Skeletal muscle tissue (tissue), 4 donors: ENCODE results near the gene AKAP6. TPM values are rescaled to one million over a fixed set of nuclear protein-coding genes. Genes with fewer than 3 reads are reported as not detected.

Experiments
- H3K27ac ChIP-seq: one replicate; pipeline ENCODE4 v1.7.0; 2013; ENCODE audit warnings: mild to moderate bottlenecking, low read depth, low read length, inconsistent platforms
- H3K27me3 ChIP-seq, 3 donors: one replicate each; pipeline ENCODE4 v1.7.0; 2013; ENCODE audit warnings: low read length in 3 of 3; ENCODE audit not compliant: control insufficient read depth in 3 of 3, insufficient read depth in 3 of 3
- H3K36me3 ChIP-seq, 3 donors: one replicate each; pipeline ENCODE4 v1.7.0; 2013; ENCODE audit warnings: low read length in 3 of 3; ENCODE audit not compliant: control insufficient read depth in 3 of 3, insufficient read depth in 3 of 3
- H3K4me1 ChIP-seq, 3 donors: one replicate each; pipeline ENCODE4 v1.7.0; 2013; ENCODE audit warnings: low read length in 3 of 3, mild to moderate bottlenecking in 3 of 3; ENCODE audit not compliant: control insufficient read depth in 3 of 3, insufficient read depth in 3 of 3
- H3K4me3 ChIP-seq, 3 donors: one replicate each; pipeline ENCODE4 v1.7.0; 2013; ENCODE audit warnings: low read length in 3 of 3
- H3K9ac ChIP-seq, 3 donors: one replicate each; pipeline ENCODE4 v1.7.0; 2013; ENCODE audit warnings: low read length in 3 of 3, mild to moderate bottlenecking in 3 of 3, moderate library complexity in 2 of 3, low read depth in 1 of 3
- H3K9me3 ChIP-seq, 3 donors: one replicate each; pipeline ENCODE4 v1.7.0; 2013; ENCODE audit warnings: low read length in 3 of 3; ENCODE audit not compliant: control insufficient read depth in 3 of 3
- total RNA-seq: library from RNA; depleted of rRNA; stranded (reverse); fragments of >200 nt; gene quantifications from one replicate; pipeline ENCODE4 v1.2.3, GENCODE V29; 2014
- donor health status: Osteomylitis.

AKAP6 gene
- total RNA-seq, 1 donor from 2014 or later, result 102 TPM

DNA sequence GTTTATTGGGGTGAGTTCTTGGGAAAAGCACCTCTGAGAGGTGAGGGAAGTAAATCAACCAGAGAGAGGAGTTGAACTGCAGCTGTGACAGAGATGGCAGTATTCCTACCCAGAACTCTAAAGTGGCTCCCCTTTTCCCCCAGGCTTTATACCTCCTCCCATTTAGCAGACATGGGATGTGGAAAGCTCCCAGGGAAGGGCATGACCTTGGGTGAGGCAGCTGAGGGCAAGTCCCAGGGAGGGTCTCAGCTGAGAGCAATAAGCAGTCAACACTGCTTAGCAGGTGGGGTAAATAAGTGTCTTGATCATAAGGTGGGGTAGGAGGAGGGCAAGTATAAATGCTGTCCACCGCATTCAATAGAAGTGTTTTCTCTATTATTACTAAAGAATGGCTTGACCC lies 143.0 kb downstream of the AKAP6 start:
- Histone ChIP-seq H3K27me3 (no peaks in the 10 kb centered on the region), H3K9me3 (no peaks in the 10 kb centered on the region), H3K36me3 (no peaks in the 10 kb centered on the region), H3K27ac (peak overlapping the region; percentile 46), H3K4me3 (peak overlapping the region in 2 of 3 donors; percentile 19 to 25), H3K4me1 (peaks cover 15 to 37% (median 21%) of the 10 kb centered on the region in 3 donors), H3K9ac (no peak overlapping the region)

GRCh38 chr14:32472512-32473463 lies 143.7 kb downstream of the AKAP6 start:
- H3K9me3 ChIP-seq, result no peaks in the 10 kb centered on the region
- H3K4me1 ChIP-seq, result peaks cover 15 to 42% (median 21%) of the 10 kb centered on the region in 3 donors
- H3K36me3 ChIP-seq, result no peaks in the 10 kb centered on the region
- H3K4me3 ChIP-seq, result peak overlapping the region; percentile 19 to 39 (median 25)
- no peak overlapping the region for H3K9ac ChIP-seq
- no peaks in the 10 kb centered on the region for H3K27me3 ChIP-seq
- peak overlapping the region; percentile 46 for H3K27ac ChIP-seq

DNA sequence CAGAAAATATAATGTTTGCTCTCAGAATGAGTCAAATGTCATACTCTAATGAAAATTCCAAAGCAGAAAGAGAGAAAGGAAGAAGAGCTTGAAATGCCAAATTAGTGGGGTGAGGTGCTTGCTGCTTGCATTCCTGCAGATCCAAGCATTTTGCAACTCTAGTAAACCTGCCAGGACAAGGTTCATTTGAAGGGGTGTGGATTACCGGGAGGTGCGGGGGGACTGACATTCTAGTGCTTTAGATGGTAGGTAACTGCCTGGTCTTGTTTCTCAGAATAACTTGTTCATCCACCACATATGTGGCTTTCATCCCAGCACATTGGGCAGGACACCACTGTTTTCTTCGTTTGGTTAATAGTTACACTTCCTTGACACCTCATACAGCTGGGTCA lies 144.4 kb downstream of the AKAP6 start:
- H3K36me3 ChIP-seq, result no peaks in the 10 kb centered on the region
- no peak overlapping the region for H3K9ac ChIP-seq
- H3K27me3 ChIP-seq, result no peaks in the 10 kb centered on the region
- H3K9me3 ChIP-seq, result no peaks in the 10 kb centered on the region
- peak overlapping the region; percentile 46 for H3K27ac ChIP-seq
- H3K4me1 ChIP-seq, result peaks cover 15 to 42% (median 26%) of the 10 kb centered on the region in 3 donors
- peak overlapping the region in 1 of 3 donors; percentile 54 for H3K4me3 ChIP-seq

DNA sequence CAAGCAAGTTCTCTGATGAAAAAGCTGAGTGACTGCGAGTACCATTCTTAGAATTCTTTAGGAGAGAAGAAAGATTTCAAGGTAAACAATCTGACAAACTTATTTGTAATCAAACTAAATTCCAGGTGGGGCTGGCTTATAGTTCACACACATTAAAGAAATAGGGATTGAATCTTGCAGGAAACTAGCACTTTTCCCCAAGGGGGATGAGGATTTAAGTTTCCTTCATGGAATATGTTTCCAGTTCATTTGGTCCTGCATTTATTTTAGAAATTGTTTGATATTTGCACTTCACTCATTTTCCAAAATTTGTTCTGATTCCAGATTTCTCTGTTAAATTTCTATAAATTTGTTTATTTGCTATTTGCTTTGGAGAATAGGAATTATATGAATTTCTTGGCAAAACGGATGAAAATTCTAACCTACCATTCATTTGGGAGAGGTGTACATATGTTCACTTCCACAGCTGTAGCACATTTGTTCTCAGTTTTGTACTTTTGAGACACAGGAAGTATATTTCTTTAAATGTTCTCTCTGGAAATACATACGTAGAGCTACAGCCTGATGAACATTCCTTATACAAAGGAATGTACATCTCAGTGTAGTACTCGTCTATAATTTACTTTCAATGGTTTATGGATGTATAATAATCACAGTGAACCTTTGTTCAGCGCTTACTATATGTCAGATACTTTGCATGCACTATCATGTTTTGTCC lies 145.5 kb downstream of the AKAP6 start:
- no peak overlapping the region for H3K27ac ChIP-seq
- no peaks in the 10 kb centered on the region for H3K27me3 ChIP-seq
- no peak overlapping the region for H3K4me3 ChIP-seq
- H3K9me3 ChIP-seq, result no peaks in the 10 kb centered on the region
- no peak overlapping the region for H3K9ac ChIP-seq
- peaks cover 15 to 38% (median 26%) of the 10 kb centered on the region in 3 donors for H3K4me1 ChIP-seq
- no peaks in the 10 kb centered on the region for H3K36me3 ChIP-seq

DNA sequence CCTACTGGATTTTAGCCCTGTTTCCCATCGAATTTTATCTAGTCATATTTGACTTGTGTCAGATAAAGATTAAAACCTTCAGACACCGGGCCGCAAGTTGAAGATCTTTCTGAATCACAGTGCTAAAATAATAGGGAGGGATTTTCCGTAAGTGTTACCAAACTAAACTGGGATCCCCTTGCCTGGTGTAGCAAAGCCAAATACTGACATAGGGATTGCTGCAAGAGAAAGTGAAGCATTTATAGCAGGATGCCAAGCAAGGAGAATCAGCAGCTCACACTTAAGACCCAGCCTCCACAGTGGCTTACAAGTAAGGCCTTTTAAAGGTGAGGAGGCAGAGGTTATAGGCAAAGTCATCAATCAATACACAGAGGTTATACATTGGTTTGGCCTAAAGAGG lies 147.4 kb downstream of the AKAP6 start:
- Histone ChIP-seq H3K27ac (no peak overlapping the region), H3K4me3 (no peak overlapping the region), H3K9ac (no peak overlapping the region), H3K36me3 (no peaks in the 10 kb centered on the region), H3K27me3 (no peaks in the 10 kb centered on the region), H3K9me3 (no peaks in the 10 kb centered on the region), H3K4me1 (peaks cover 11 to 33% (median 21%) of the 10 kb centered on the region in 3 donors)

DNA sequence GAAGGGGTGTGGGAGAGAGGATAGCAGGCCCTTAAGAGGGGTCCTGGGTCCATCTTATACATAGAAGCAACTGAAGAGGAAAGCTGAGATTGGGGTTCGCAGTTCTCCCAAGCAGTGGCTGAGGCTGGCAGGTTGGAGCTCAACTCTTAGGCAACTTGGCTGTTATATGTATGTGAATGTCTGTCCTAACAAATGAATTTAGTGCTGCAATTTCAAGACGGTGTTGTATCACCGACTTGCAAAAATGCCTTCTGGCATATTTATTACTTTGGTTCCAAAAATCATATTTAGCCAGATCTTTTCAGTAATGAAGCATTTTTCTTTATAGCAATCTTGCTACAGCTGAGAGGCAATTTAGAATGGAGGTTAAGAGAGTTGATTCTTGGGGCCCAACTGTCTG lies 148.3 kb downstream of the AKAP6 start:
- no peak overlapping the region for H3K27ac ChIP-seq
- H3K9ac ChIP-seq, result no peak overlapping the region
- H3K4me3 ChIP-seq, result no peak overlapping the region
- no peaks in the 10 kb centered on the region for H3K36me3 ChIP-seq
- H3K9me3 ChIP-seq, result no peaks in the 10 kb centered on the region
- H3K27me3 ChIP-seq, result no peaks in the 10 kb centered on the region
- H3K4me1 ChIP-seq, result peaks cover 3 to 25% (median 14%) of the 10 kb centered on the region in 3 donors

- Histone ChIP-seq H3K27ac (no peak overlapping the region), H3K9me3 (no peaks in the 10 kb centered on the region), H3K4me1 (peaks cover 0 to 22% (median 9%) of the 10 kb centered on the region in 3 donors), H3K9ac (no peak overlapping the region), H3K4me3 (no peak overlapping the region), H3K27me3 (no peaks in the 10 kb centered on the region), H3K36me3 (no peaks in the 10 kb centered on the region)
Observed at GRCh38 chr14:32478050-32478449, 149.0 kb downstream of the AKAP6 start.

GRCh38 chr14:32480337-32480736 lies 151.2 kb downstream of the AKAP6 start:
- Histone ChIP-seq H3K4me3 (no peak overlapping the region), H3K27me3 (no peaks in the 10 kb centered on the region), H3K9me3 (no peaks in the 10 kb centered on the region), H3K36me3 (no peaks in the 10 kb centered on the region), H3K27ac (no peak overlapping the region), H3K4me1 (peaks cover 0 to 12% (median 5%) of the 10 kb centered on the region in 3 donors), H3K9ac (no peak overlapping the region)

DNA sequence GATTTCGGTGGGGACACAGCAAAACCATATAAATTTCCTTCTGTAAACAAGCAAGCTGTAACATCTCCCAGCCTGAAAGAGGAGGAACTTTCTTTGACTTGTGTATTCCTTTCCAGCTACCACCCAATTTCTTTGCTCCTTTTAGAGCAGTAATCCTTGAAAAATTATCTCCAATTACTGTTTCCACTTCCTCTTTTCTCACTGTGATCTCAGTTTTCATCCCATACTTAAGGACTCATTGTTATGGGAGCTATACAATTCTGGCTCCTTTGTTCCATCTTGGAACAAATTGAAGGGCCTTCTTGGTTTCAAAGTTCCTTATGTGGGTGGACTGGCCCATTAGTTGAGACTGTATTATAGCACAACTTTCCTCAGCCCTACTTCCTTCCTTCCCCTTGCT lies 152.6 kb downstream of the AKAP6 start:
- peaks cover 0 to 9% (median 5%) of the 10 kb centered on the region in 3 donors for H3K4me1 ChIP-seq
- no peaks in the 10 kb centered on the region for H3K27me3 ChIP-seq
- H3K27ac ChIP-seq, result no peak overlapping the region
- no peak overlapping the region for H3K4me3 ChIP-seq
- H3K36me3 ChIP-seq, result no peaks in the 10 kb centered on the region
- H3K9me3 ChIP-seq, result no peaks in the 10 kb centered on the region
- no peak overlapping the region for H3K9ac ChIP-seq
